ENCODE measurements around the gene SRPRA.
A peak's percentile ranks its signal among the peaks of the same experiment; 100 is the strongest.

- TF ChIP-seq CTCF (conservative IDR thresholded peaks at IDR 0.05 in 1 of 2, IDR thresholded peaks at IDR 0.05 in 1 of 2; ENCODE audit: low read depth in 1 of 2, low read length in 2 of 2) = peak; percentile 90 to 95
- no peak for TF ChIP-seq EZH2 (IDR thresholded peaks at IDR 0.05; ENCODE audit: low read length, missing control alignments)
Measured at GRCh38 chr11:126310200-126310991, 41.7 kb upstream of the SRPRA start.
